Measurements from ENCODE around the gene KSR2.

DNA sequence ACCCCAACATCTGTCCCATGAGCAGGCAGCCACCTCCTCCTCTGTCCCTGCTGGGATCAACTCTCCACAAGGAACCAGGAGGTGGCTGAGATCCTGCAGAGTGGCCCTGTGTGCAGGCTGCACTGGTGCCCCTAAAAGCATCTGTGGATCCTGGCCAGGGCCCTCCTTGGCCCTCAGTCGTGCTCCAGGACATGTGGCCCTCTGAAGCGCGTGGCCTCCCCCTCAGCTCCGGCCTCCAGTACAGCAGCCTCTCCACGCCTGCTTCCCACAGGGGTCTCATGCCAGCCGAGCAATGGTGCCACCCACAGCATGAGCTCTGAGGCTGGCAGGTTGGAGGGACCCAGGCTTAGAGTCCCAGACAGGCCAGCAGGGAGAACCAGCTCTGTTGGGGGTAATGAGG lies 530.0 kb downstream of the KSR2 start:
- TF ChIP-seq, protein P1, sequence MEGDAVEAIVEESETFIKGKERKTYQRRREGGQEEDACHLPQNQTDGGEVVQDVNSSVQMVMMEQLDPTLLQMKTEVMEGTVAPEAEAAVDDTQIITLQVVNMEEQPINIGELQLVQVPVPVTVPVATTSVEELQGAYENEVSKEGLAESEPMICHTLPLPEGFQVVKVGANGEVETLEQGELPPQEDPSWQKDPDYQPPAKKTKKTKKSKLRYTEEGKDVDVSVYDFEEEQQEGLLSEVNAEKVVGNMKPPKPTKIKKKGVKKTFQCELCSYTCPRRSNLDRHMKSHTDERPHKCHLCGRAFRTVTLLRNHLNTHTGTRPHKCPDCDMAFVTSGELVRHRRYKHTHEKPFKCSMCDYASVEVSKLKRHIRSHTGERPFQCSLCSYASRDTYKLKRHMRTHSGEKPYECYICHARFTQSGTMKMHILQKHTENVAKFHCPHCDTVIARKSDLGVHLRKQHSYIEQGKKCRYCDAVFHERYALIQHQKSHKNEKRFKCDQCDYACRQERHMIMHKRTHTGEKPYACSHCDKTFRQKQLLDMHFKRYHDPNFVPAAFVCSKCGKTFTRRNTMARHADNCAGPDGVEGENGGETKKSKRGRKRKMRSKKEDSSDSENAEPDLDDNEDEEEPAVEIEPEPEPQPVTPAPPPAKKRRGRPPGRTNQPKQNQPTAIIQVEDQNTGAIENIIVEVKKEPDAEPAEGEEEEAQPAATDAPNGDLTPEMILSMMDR (IDR thresholded peaks at IDR 0.05): no peak
- no peak for TF ChIP-seq POLR2A (IDR thresholded peaks at IDR 0.05)
- no peak for TF ChIP-seq POLR2AphosphoS5 (IDR thresholded peaks at IDR 0.05; ENCODE audit: insufficient read depth in 1 of 2, low read depth in 1 of 2)
